SK-N-SH treated with all-trans-retinoic acid at 6 μM for 48 hours (cell line): ENCODE data around the gene PRAMEF2.
"Not testable (repeated sequence)": the region's sequence is repeated elsewhere in the genome, so short reads cannot be mapped to it uniquely, and the experiment has no call there.

Experiments
- ATAC-seq: fragments of 200-7000 bp; cut with Tn5 transposase; 3 replicates; pipeline ENCODE4 v1.9.1; 2020; ENCODE audit warnings: mild to moderate bottlenecking, moderate library complexity
- ARNTL ChIP-seq: fragments of 450-650 bp; formaldehyde crosslinking; IDR thresholded peaks from 2 replicates; pipeline ENCODE4 v1.5.0; 2020; ENCODE audit warnings: low read depth, mild to moderate bottlenecking, moderate library complexity, borderline replicate concordance
- BACH2 ChIP-seq: fragments of 250-450 bp; sonication (Bioruptor Pico); IDR thresholded peaks from 2 replicates; pipeline ENCODE4 v1.9.0; 2021; ENCODE audit warnings: mild to moderate bottlenecking, borderline replicate concordance
- CREB5 ChIP-seq: fragments of 250-450 bp; sonication (Bioruptor Pico); IDR thresholded peaks from 2 replicates; pipeline ENCODE4 v1.5.1; 2020; ENCODE audit warnings: low read depth, mild to moderate bottlenecking, moderate library complexity
- CSDC2 ChIP-seq: fragments of 250-450 bp; sonication (Bioruptor Pico); IDR thresholded peaks from 2 replicates; pipeline ENCODE4 v1.5.0; 2020; ENCODE audit warnings: mild to moderate bottlenecking, moderate library complexity
- CSRNP3 ChIP-seq: fragments of 250-450 bp; sonication (Bioruptor Pico); IDR thresholded peaks from 2 replicates; pipeline ENCODE4 v1.5.1; 2021; ENCODE audit warnings: mild to moderate bottlenecking, moderate library complexity
- ESRRG ChIP-seq: fragments of 250-450 bp; sonication (Bioruptor Pico); IDR thresholded peaks from 2 replicates; pipeline ENCODE4 v1.6.1; 2021; ENCODE audit warnings: mild to moderate bottlenecking
- GLIS3 ChIP-seq: fragments of 250-450 bp; sonication (Bioruptor Pico); IDR thresholded peaks from 2 replicates; pipeline ENCODE4 v1.5.0; 2020; ENCODE audit warnings: mild to moderate bottlenecking, moderate library complexity
- ISL1 ChIP-seq: fragments of 250-450 bp; sonication (Bioruptor Pico); IDR thresholded peaks from 2 replicates; pipeline ENCODE4 v2.1.2; 2022; ENCODE audit warnings: mild to moderate bottlenecking, moderate library complexity
- POU6F1 ChIP-seq: fragments of 250-450 bp; sonication (Bioruptor Pico); IDR thresholded peaks from 2 replicates; pipeline ENCODE4 v1.8.0; 2021; ENCODE audit warnings: low read depth, mild to moderate bottlenecking, moderate library complexity, borderline replicate concordance
- RARB ChIP-seq: fragments of 250-450 bp; sonication (Bioruptor Pico); IDR thresholded peaks from 2 replicates; pipeline ENCODE4 v1.8.0; 2021; ENCODE audit warnings: mild to moderate bottlenecking, moderate library complexity
- SNAI2 ChIP-seq: fragments of 250-450 bp; sonication (Bioruptor Pico); IDR thresholded peaks from 2 replicates; pipeline ENCODE4 v1.5.0; 2020; ENCODE audit warnings: mild to moderate bottlenecking, moderate library complexity
- TCF4 ChIP-seq: fragments of 250-450 bp; sonication (Bioruptor Pico); IDR thresholded peaks from 2 replicates; pipeline ENCODE4 v1.8.0; 2021; ENCODE audit warnings: mild to moderate bottlenecking, moderate library complexity, borderline replicate concordance
- TSHZ2 ChIP-seq: fragments of 250-450 bp; sonication (Bioruptor Pico); IDR thresholded peaks from 2 replicates; pipeline ENCODE4 v1.5.0; 2020; ENCODE audit warnings: mild to moderate bottlenecking, moderate library complexity
- ZFP3 ChIP-seq: fragments of 250-450 bp; sonication (Bioruptor Pico); IDR thresholded peaks from 2 replicates; pipeline ENCODE4 v1.5.0; 2020; ENCODE audit warnings: mild to moderate bottlenecking, moderate library complexity
- ZFP30 ChIP-seq: fragments of 450-650 bp; formaldehyde crosslinking; IDR thresholded peaks from 2 replicates; pipeline ENCODE4 v1.5.0; 2022; ENCODE audit warnings: mild to moderate bottlenecking, moderate library complexity
- ZNF70 ChIP-seq: fragments of 450-650 bp; formaldehyde crosslinking; IDR thresholded peaks from 2 replicates; pipeline ENCODE4 v1.5.0; 2020; ENCODE audit warnings: mild to moderate bottlenecking, moderate library complexity
- ZNF8 ChIP-seq: fragments of 450-650 bp; formaldehyde crosslinking; IDR thresholded peaks from 2 replicates; pipeline ENCODE4 v1.5.0; 2020; ENCODE audit warnings: mild to moderate bottlenecking, moderate library complexity

PRAMEF2 gene

GRCh38 chr1:12856786-12857185 lies at the start of gene PRAMEF2:
Gene PRAMEF2, plus strand, starts transcription at chr1:12857086. Its CDS starts 1,924 bp downstream, at chr1:12859010.
- not testable (repeated sequence) for ATAC-seq

DNA sequence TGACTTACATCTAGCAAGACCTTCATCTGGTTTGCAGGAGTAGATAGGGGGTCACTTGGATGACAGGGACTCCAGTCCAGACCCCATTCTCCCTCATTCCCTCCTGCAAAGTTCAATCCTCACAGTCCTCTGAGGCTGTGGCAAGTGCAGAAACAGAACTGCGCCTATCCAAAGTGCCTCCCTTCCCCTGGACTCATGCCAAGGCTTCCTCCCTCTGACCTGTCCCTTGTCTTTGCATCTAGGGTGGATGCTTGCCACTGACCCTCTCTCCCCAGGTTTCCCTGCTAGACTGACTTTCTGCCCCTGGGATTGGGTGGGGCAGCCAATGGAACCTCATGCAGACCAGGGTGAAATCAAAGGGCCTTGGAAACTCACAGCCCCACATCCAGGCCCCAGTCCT lies 47.0 kb upstream of the PRAMEF2 start:
- no peak for ATAC-seq
- TF ChIP-seq ZFP30 (CRISPR knock-in tag) (no peak), ZNF8 (CRISPR knock-in tag) (no peak), CREB5 (CRISPR knock-in tag) (no peak), CSDC2 (CRISPR knock-in tag) (no peak), ESRRG (CRISPR knock-in tag) (no peak), GLIS3 (CRISPR knock-in tag) (no peak), ZNF70 (no peak), TSHZ2 (no peak), TCF4 (CRISPR knock-in tag) (no peak)

GRCh38 chr1:12810691-12811408 lies 46.0 kb upstream of the PRAMEF2 start:
- TF ChIP-seq CREB5 (CRISPR knock-in tag), result no peak
- TF ChIP-seq ISL1 (CRISPR knock-in tag), result no peak
- no peak for TF ChIP-seq ZNF8 (CRISPR knock-in tag)
- no peak for TF ChIP-seq TCF4 (CRISPR knock-in tag)
- no peak for TF ChIP-seq RARB (CRISPR knock-in tag)
- no peak for TF ChIP-seq SNAI2
- TF ChIP-seq POU6F1 (CRISPR knock-in tag), result no peak
- no peak for TF ChIP-seq ZNF70

GRCh38 chr1:12811409-12811784 lies 45.5 kb upstream of the PRAMEF2 start:
- TF ChIP-seq CSRNP3 (no peak), CSDC2 (CRISPR knock-in tag) (no peak), ZNF70 (no peak), POU6F1 (CRISPR knock-in tag) (no peak), CREB5 (CRISPR knock-in tag) (no peak), BACH2 (CRISPR knock-in tag) (no peak), ZFP30 (CRISPR knock-in tag) (no peak), ARNTL (CRISPR knock-in tag) (no peak), ZNF8 (CRISPR knock-in tag) (no peak), ISL1 (CRISPR knock-in tag) (no peak), ZFP3 (no peak)
- peak; percentile 58 for ATAC-seq

More at GRCh38 chr1:12810691-12811408, 46.0 kb upstream of the PRAMEF2 start:
- peak; percentile 88 for ATAC-seq

- ATAC-seq, result not testable (repeated sequence)
Measured at GRCh38 chr1:12819061-12819460, 37.8 kb upstream of the PRAMEF2 start.

- ATAC-seq, result not testable (repeated sequence)
Measured at GRCh38 chr1:12831310-12831709, 25.6 kb upstream of the PRAMEF2 start, which contains the start of gene PRAMEF11. Gene PRAMEF11, minus strand, starts transcription at chr1:12831410. Its CDS starts 2,621 bp downstream, at chr1:12828789.

- not testable (repeated sequence) for ATAC-seq
Measured at GRCh38 chr1:12833251-12833650, 23.6 kb upstream of the PRAMEF2 start.

DNA sequence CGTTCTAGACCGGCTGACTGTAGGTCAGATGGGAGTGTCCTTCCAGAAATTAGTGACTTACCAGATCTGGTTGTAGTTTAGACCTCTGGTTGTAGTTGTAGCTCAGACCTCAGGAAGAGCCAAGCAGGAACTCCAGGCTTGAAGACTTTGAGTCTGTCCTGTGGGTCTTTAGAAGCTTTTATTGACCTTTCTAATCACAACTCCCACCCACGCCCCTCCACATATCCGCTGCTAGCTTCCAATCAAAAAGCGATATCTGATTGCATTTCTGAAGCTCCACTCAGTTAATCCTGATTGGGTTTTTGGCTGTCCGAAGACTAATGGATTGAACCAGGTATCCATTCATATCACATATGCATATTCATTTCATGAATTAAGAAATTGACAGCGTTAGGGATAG lies 8.3 kb upstream of the PRAMEF2 start, which contains the start of gene HNRNPCL1:
Gene HNRNPCL1, minus strand, starts transcription at position 101 of the 400 bp plus-strand sequence. CDS start 431 bp downstream, outside the sequence.
- ATAC-seq, result not testable (repeated sequence)
